Putamen (tissue), 1 donor: Measurements from ENCODE around the gene ZNF205.

Source experiments
- DNase-seq: peaks from one replicate; pipeline ENCODE4 v3.0.0-alpha.2; 2016; ENCODE audit warnings: low spot score

The ZNF205 gene

GRCh38 chr16:3101018-3101840, 11.2 kb upstream of the ZNF205 start:
- no peak for DNase-seq

GRCh38 chr16:3101841-3102470, 10.4 kb upstream of the ZNF205 start:
- no peak for DNase-seq

GRCh38 chr16:3106205-3106928, 6.0 kb upstream of the ZNF205 start:
- peak; percentile 81 for DNase-seq

- no peak for DNase-seq
These were observed 642 bp downstream of the ZNF205 start for GRCh38 chr16:3112881-3113574.

GRCh38 chr16:3113765-3114479, 1.5 kb downstream of the ZNF205 start:
- no peak for DNase-seq

- no peak for DNase-seq
These were observed 2.6 kb downstream of the ZNF205 start for GRCh38 chr16:3115003-3115402.

GRCh38 chr16:3115561-3115960, 3.2 kb downstream of the ZNF205 start:
- DNase-seq, result no peak

GRCh38 chr16:3118204-3118790, 5.9 kb downstream of the ZNF205 start:
- no peak for DNase-seq

- DNase-seq, result no peak
These were observed 6.5 kb downstream of the ZNF205 start for GRCh38 chr16:3118846-3119245.

- no peak for DNase-seq
These were observed 6.9 kb downstream of the ZNF205 start for GRCh38 chr16:3119286-3119685.

- no peak for DNase-seq
These were observed 7.5 kb downstream of the ZNF205 start for GRCh38 chr16:3119701-3120408.

- no peak for DNase-seq
These were observed 8.0 kb downstream of the ZNF205 start for GRCh38 chr16:3120435-3120834.

- DNase-seq, result no peak
These were observed 9.6 kb downstream of the ZNF205 start for GRCh38 chr16:3121851-3122467.

- DNase-seq, result peak; percentile 18
These were observed 10.7 kb downstream of the ZNF205 start for GRCh38 chr16:3122926-3123570.

- DNase-seq, result peak; percentile 95
These were observed 11.8 kb downstream of the ZNF205 start for GRCh38 chr16:3123986-3124886.

GRCh38 chr16:3127745-3128144, 15.4 kb downstream of the ZNF205 start:
- no peak for DNase-seq

GRCh38 chr16:3129137-3130131, 17.0 kb downstream of the ZNF205 start:
- peak; percentile 87 for DNase-seq
